ENCODE data around the gene KRT72. TPM values are rescaled to one million over a fixed set of nuclear protein-coding genes. Genes with fewer than 3 reads are reported as not detected.

KRT72 gene
- total and polyA plus RNA-seq, 4 donors: 0.14 to 0.17 (median 0.14) TPM; not detected in 1

- H3K9ac ChIP-seq (ENCODE audit: insufficient read depth in 1 of 2, low read length in 2 of 2): no peak overlapping the region
- H3K27me3 ChIP-seq (ENCODE audit: control insufficient read depth in 3 of 3, insufficient read depth in 3 of 3, low read length in 2 of 3): peaks cover 0 to 3% (median 0%) of the 10 kb centered on the region in 3 donors
- no peak for ATAC-seq (ENCODE audit: insufficient read depth, low FRiP score)
- TF ChIP-seq CTCF (IDR thresholded peaks at IDR 0.05; ENCODE audit: control extremely low read depth, extremely low read depth): no peak
- H3K36me3 ChIP-seq (ENCODE audit: control insufficient read depth in 4 of 4, insufficient read depth in 4 of 4, low read length in 4 of 4): no peaks in the 10 kb centered on the region
- H3K4me3 ChIP-seq: no peak overlapping the region
- H3K27ac ChIP-seq (ENCODE audit: low read depth in 1 of 2, low read length in 1 of 2): no peak overlapping the region
- H3K9me3 ChIP-seq (ENCODE audit: control insufficient read depth in 4 of 4, insufficient read depth in 3 of 4, low read length in 3 of 4): peaks cover 0 to 4% (median 0%) of the 10 kb centered on the region in 4 donors
- 55 to 70% methylated on average over 5 of the region's 5 CpGs for WGBS, 2 donors
- no peak for DNase-seq
- H3K4me1 ChIP-seq (ENCODE audit: control insufficient read depth in 5 of 5, insufficient read depth in 5 of 5, low read length in 5 of 5): peaks cover 0 to 13% (median 7%) of the 10 kb centered on the region in 5 donors
Observed at GRCh38 chr12:52552055-52552454, 49.2 kb downstream of the KRT72 start.

GRCh38 chr12:52551216-52551865 is 49.9 kb downstream of the KRT72 start:
- Histone ChIP-seq H3K36me3 (ENCODE audit: control insufficient read depth in 4 of 4, insufficient read depth in 4 of 4, low read length in 4 of 4) (no peaks in the 10 kb centered on the region), H3K4me1 (ENCODE audit: control insufficient read depth in 5 of 5, insufficient read depth in 5 of 5, low read length in 5 of 5) (peaks cover 0 to 13% (median 7%) of the 10 kb centered on the region in 5 donors), H3K27ac (ENCODE audit: low read depth in 1 of 2, low read length in 1 of 2) (no peak overlapping the region), H3K4me3 (no peak overlapping the region), H3K27me3 (ENCODE audit: control insufficient read depth in 3 of 3, insufficient read depth in 3 of 3, low read length in 2 of 3) (peaks cover 0 to 3% (median 0%) of the 10 kb centered on the region in 3 donors), H3K9ac (ENCODE audit: insufficient read depth in 1 of 2, low read length in 2 of 2) (no peak overlapping the region), H3K9me3 (ENCODE audit: control insufficient read depth in 4 of 4, insufficient read depth in 3 of 4, low read length in 3 of 4) (peaks cover 0 to 4% (median 0%) of the 10 kb centered on the region in 4 donors)
- DNase-seq: peak; percentile 57 to 83 (median 71)
- 45 to 68% methylated on average over 6 of the region's 6 CpGs for WGBS, 2 donors
- no peak for TF ChIP-seq CTCF (IDR thresholded peaks at IDR 0.05; ENCODE audit: control extremely low read depth, extremely low read depth)
- no peak for ATAC-seq (ENCODE audit: insufficient read depth, low FRiP score)

- WGBS, 2 donors: 86 to 91% methylated on average over 15 of the region's 15 CpGs
- ATAC-seq (ENCODE audit: insufficient read depth, low FRiP score): no peak
- no peak for TF ChIP-seq CTCF (IDR thresholded peaks at IDR 0.05; ENCODE audit: control extremely low read depth, extremely low read depth)
- no peak overlapping the region for H3K27ac ChIP-seq (ENCODE audit: low read depth in 1 of 2, low read length in 1 of 2)
- H3K27me3 ChIP-seq (ENCODE audit: control insufficient read depth in 3 of 3, insufficient read depth in 3 of 3, low read length in 2 of 3): no peaks in the 10 kb centered on the region
- no peak overlapping the region for H3K4me3 ChIP-seq
- peaks cover 0 to 7% (median 0%) of the 10 kb centered on the region in 5 donors for H3K4me1 ChIP-seq (ENCODE audit: control insufficient read depth in 5 of 5, insufficient read depth in 5 of 5, low read length in 5 of 5)
- no peaks in the 10 kb centered on the region for H3K36me3 ChIP-seq (ENCODE audit: control insufficient read depth in 4 of 4, insufficient read depth in 4 of 4, low read length in 4 of 4)
- H3K9me3 ChIP-seq (ENCODE audit: control insufficient read depth in 4 of 4, insufficient read depth in 3 of 4, low read length in 3 of 4): peaks cover 0 to 4% (median 0%) of the 10 kb centered on the region in 4 donors
- DNase-seq: no peak
- no peak overlapping the region for H3K9ac ChIP-seq (ENCODE audit: insufficient read depth in 1 of 2, low read length in 2 of 2)
Observed at GRCh38 chr12:52546126-52546525, 55.1 kb downstream of the KRT72 start.

All from lung (tissue), 12 donors.